ENCODE data around the gene FAM78B.

DNA sequence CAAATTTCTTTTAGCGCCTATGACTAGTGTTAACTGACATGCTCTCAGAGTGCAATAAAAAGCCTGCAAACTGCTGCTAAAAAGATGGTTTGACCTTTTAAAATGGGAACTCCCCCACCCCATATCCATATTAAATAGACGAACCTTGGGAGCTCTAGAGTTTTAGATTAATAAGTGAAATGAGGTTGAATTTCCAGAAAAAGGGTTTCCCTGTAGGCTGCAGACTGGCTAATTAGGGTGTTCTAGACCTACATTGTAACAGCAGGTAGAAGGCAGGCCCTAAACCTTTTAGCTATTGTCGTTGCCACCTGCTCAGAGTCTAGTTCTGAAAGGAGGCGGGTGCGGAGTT is 2.2 kb downstream of the FAM78B start:
- TF ChIP-seq, protein P1, sequence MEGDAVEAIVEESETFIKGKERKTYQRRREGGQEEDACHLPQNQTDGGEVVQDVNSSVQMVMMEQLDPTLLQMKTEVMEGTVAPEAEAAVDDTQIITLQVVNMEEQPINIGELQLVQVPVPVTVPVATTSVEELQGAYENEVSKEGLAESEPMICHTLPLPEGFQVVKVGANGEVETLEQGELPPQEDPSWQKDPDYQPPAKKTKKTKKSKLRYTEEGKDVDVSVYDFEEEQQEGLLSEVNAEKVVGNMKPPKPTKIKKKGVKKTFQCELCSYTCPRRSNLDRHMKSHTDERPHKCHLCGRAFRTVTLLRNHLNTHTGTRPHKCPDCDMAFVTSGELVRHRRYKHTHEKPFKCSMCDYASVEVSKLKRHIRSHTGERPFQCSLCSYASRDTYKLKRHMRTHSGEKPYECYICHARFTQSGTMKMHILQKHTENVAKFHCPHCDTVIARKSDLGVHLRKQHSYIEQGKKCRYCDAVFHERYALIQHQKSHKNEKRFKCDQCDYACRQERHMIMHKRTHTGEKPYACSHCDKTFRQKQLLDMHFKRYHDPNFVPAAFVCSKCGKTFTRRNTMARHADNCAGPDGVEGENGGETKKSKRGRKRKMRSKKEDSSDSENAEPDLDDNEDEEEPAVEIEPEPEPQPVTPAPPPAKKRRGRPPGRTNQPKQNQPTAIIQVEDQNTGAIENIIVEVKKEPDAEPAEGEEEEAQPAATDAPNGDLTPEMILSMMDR (IDR thresholded peaks at IDR 0.05): no peak
- TF ChIP-seq POLR2AphosphoS5 (IDR thresholded peaks at IDR 0.05): no peak
- TF ChIP-seq POLR2A (IDR thresholded peaks at IDR 0.05): no peak
